Memory B cell (primary cell): ENCODE measurements around the gene ZWILCH.

Experiments used
- ATAC-seq: fragments of 150-1000 bp; cut with Tn5 transposase; 2 replicates; pipeline ENCODE4 v1.10.0; 2021; ENCODE audit warnings: low read depth, mild to moderate bottlenecking, moderate library complexity
- DNase-seq, 2 donors: peaks; one replicate each; pipeline ENCODE4 v3.0.0; 2022; ENCODE audit warnings: low spot score in 2 of 2
- H3K27ac Mint-ChIP-seq: one replicate; pipeline ENCODE4 v1.8.0; 2022; ENCODE audit warnings: mild to moderate bottlenecking, moderate library complexity, mixed read lengths
- H3K27me3 Mint-ChIP-seq: one replicate; pipeline ENCODE4 v1.8.0; 2022; ENCODE audit warnings: mixed read lengths
- H3K36me3 Mint-ChIP-seq: one replicate; pipeline ENCODE4 v1.8.0; 2022; ENCODE audit warnings: mild to moderate bottlenecking, mixed read lengths
- H3K4me1 Mint-ChIP-seq: one replicate; pipeline ENCODE4 v1.8.0; 2022; ENCODE audit warnings: mixed read lengths
- H3K4me3 Mint-ChIP-seq: one replicate; pipeline ENCODE4 v1.8.0; 2022; ENCODE audit warnings: mild to moderate bottlenecking, moderate library complexity, mixed read lengths
- H3K9me3 Mint-ChIP-seq: one replicate; pipeline ENCODE4 v1.8.0; 2022; ENCODE audit warnings: mixed read lengths

Gene ZWILCH

GRCh38 chr15:66477011-66477410, 28.1 kb upstream of the ZWILCH start:
- DNase-seq: no peak
- H3K27me3 Mint-ChIP-seq: no peaks in the 10 kb centered on the region
- peak overlapping the region; percentile 25 for H3K27ac Mint-ChIP-seq
- no peak for ATAC-seq
- no peak overlapping the region for H3K4me3 Mint-ChIP-seq
- peaks cover 13% of the 10 kb centered on the region for H3K4me1 Mint-ChIP-seq
- H3K36me3 Mint-ChIP-seq: peaks cover 13% of the 10 kb centered on the region
- H3K9me3 Mint-ChIP-seq: no peaks in the 10 kb centered on the region

DNA sequence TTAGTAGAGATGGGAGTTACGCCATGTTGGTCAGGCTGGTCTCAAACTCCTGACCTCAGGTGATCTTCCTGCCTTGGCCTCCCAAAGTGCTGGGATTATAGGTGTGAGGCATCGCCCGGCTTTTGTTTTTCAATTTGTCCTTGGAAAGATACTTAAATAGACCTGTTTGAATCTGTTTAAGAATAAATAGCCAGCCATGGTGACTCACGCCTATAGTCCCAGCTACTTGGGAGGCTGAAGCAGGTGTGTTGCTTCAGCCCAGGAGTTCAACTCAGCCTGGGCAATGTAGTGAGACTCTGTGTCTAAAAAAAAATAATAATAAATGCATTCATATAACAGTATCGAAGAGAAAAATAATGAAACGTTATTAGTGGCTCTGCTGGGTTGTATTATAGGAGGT, 24.9 kb upstream of the ZWILCH start:
- no peak overlapping the region for H3K27ac Mint-ChIP-seq
- ATAC-seq (no peak), DNase-seq (no peak)
- peaks cover 7% of the 10 kb centered on the region for H3K4me1 Mint-ChIP-seq
- H3K4me3 Mint-ChIP-seq: no peak overlapping the region
- H3K36me3 Mint-ChIP-seq: peaks cover 28% of the 10 kb centered on the region
- H3K9me3 Mint-ChIP-seq: no peaks in the 10 kb centered on the region
- no peaks in the 10 kb centered on the region for H3K27me3 Mint-ChIP-seq

DNA sequence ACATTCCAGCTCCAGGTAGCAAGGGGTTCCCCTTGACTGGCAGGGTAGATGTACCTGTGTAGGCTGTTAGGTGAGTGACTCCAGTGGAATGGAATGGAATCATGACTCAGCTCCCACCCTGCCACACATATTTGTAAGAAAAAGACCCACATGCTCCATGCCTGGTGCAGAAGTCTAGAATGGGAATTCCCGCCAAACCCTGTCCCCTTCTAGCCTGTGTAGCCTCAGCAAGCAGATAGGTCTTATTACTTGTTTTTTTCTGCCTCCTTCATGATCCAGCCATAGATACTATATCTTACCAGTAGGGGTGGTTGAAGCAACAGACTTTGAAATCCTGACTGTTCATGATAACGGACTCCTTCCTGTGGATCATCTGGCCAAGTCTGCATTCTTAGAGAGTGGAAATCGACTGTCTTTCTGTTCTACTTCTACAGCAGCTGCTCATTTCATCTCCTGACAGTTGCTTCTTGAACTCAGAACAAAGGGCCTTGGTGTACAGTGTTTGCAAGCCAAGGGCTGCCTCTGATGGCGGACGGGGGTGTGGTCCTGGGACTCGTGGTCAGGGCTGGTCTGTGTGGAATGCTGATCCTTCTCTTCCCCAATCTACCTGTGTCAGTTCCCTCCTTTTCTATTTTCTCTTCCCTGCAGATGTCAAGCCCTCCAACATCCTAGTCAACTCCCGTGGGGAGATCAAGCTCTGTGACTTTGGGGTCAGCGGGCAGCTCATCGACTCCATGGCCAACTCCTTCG, 23.8 kb upstream of the ZWILCH start:
- Mint-ChIP-seq H3K27me3 (no peaks in the 10 kb centered on the region), H3K36me3 (peaks cover 27% of the 10 kb centered on the region), H3K27ac (peak overlapping the region; percentile 36), H3K4me1 (peaks cover 6% of the 10 kb centered on the region), H3K4me3 (no peak overlapping the region), H3K9me3 (no peaks in the 10 kb centered on the region)
- DNase-seq (no peak), ATAC-seq (no peak)

- Mint-ChIP-seq H3K27me3 (no peaks in the 10 kb centered on the region), H3K9me3 (no peaks in the 10 kb centered on the region), H3K4me3 (no peak overlapping the region), H3K36me3 (peaks cover 29% of the 10 kb centered on the region), H3K27ac (peak overlapping the region; percentile 12), H3K4me1 (peaks cover 4% of the 10 kb centered on the region)
- ATAC-seq (no peak), DNase-seq (no peak)
These were observed 22.6 kb upstream of the ZWILCH start for GRCh38 chr15:66482539-66482938.

- H3K36me3 Mint-ChIP-seq: peaks cover 29% of the 10 kb centered on the region
- DNase-seq (no peak), ATAC-seq (no peak)
- no peaks in the 10 kb centered on the region for H3K9me3 Mint-ChIP-seq
- no peaks in the 10 kb centered on the region for H3K27me3 Mint-ChIP-seq
- peak overlapping the region; percentile 12 for H3K27ac Mint-ChIP-seq
- no peak overlapping the region for H3K4me3 Mint-ChIP-seq
- peaks cover 4% of the 10 kb centered on the region for H3K4me1 Mint-ChIP-seq
These were observed 22.0 kb upstream of the ZWILCH start for GRCh38 chr15:66483131-66483566.

DNA sequence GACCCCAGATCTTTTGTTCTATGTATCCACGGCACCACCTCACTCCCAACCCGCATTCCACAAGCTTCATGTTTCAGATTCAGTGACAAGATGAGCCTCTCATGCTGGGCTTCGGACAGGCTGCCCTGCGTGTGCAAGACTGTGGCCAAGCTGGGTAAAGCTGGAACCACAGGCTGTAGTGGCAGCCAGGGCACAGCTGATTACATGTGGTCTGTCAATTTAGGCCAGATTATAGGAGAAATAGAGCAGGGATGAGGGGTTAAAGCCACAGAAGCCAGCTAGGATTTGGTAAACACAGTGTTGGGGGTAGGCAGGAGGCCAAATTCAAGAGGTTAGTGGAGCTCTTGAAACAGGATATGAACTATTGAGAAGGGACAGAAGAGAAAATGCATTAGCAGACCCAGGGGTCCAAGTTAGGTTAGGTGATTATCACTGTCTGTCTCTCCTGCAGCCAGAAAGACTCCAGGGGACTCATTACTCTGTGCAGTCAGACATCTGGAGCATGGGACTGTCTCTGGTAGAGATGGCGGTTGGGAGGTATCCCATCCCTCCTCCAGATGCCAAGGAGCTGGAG, 20.5 kb upstream of the ZWILCH start:
- Mint-ChIP-seq H3K4me3 (no peak overlapping the region), H3K9me3 (no peaks in the 10 kb centered on the region), H3K27me3 (no peaks in the 10 kb centered on the region), H3K27ac (no peak overlapping the region), H3K4me1 (no peaks in the 10 kb centered on the region), H3K36me3 (peaks cover 28% of the 10 kb centered on the region)
- DNase-seq (no peak), ATAC-seq (no peak)

DNA sequence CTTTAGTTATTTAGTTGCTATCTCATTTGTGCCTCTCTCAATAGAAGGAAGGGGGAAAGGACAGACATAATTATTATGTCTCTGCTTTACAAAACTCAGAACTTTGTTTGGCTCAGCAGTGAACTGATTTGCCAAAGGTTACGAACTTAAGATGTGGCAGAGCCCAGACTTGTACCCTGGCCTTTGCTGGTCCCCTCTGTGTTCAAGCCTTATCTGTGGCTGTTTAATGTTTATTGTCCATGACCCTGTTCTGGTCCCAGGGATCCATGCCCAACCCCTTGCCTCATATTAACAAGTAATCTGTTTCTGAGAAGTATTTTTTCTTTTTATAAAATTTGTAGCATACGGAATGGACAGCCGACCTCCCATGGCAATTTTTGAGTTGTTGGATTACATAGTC, 18.2 kb upstream of the ZWILCH start:
- H3K4me1 Mint-ChIP-seq: no peaks in the 10 kb centered on the region
- peaks cover 21% of the 10 kb centered on the region for H3K36me3 Mint-ChIP-seq
- DNase-seq (no peak), ATAC-seq (no peak)
- no peak overlapping the region for H3K4me3 Mint-ChIP-seq
- H3K27me3 Mint-ChIP-seq: no peaks in the 10 kb centered on the region
- H3K27ac Mint-ChIP-seq: peak overlapping the region; percentile 63
- H3K9me3 Mint-ChIP-seq: no peaks in the 10 kb centered on the region

DNA sequence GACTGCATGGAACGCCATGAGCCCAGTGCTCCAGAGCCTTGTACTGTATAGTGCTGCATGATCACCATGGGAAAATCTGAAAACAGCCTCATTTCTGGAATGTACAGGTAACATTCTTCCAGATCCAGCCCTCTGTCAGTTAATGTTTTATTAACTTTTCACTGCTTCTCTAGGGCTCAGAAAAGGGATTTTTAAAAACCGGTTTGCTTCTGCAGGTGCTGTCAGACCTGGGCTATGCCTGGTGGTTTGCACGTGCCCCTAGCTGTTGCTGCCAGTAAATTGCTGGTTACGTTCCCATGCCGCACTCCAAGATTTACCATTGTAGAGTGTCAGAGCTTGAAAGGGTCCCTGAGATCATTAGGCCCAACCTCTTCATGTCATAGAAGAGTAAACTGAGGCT, 16.6 kb upstream of the ZWILCH start:
- Mint-ChIP-seq H3K27ac (no peak overlapping the region), H3K4me3 (no peak overlapping the region), H3K36me3 (peaks cover 15% of the 10 kb centered on the region), H3K9me3 (no peaks in the 10 kb centered on the region), H3K27me3 (no peaks in the 10 kb centered on the region), H3K4me1 (no peaks in the 10 kb centered on the region)
- DNase-seq: no peak
- ATAC-seq: no peak

GRCh38 chr15:66489179-66489791, 15.8 kb upstream of the ZWILCH start:
- Mint-ChIP-seq H3K27ac (no peak overlapping the region), H3K4me1 (peaks cover 1% of the 10 kb centered on the region), H3K36me3 (peaks cover 17% of the 10 kb centered on the region)

DNA sequence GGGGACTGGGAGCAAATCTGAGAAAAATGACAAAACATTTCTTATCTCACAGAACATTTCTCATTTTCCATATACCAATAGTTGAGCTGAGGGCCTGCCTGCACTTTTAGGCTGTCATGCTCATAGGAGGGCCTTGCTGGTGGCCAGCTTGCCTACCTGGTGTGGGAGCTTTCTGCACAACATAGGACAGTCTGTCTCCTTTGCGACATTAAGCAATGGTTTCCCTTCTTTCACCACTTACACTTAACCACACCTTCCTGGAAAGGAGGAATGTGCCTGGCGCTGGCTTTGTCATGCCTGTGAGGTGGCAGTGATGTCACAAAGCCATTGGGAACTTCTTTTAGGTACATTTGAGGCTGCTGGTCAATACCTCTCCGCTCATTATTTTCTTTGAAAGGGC, 13.3 kb upstream of the ZWILCH start:
- Mint-ChIP-seq H3K27me3 (no peaks in the 10 kb centered on the region), H3K9me3 (no peaks in the 10 kb centered on the region), H3K36me3 (peaks cover 13% of the 10 kb centered on the region), H3K4me1 (peaks cover 10% of the 10 kb centered on the region), H3K4me3 (no peak overlapping the region), H3K27ac (no peak overlapping the region)
- ATAC-seq (no peak), DNase-seq (no peak)

More at GRCh38 chr15:66489179-66489791, 15.8 kb upstream of the ZWILCH start:
- no peak overlapping the region for H3K4me3 Mint-ChIP-seq
- H3K9me3 Mint-ChIP-seq: no peaks in the 10 kb centered on the region
- ATAC-seq: no peak
- no peaks in the 10 kb centered on the region for H3K27me3 Mint-ChIP-seq
- DNase-seq: no peak

DNA sequence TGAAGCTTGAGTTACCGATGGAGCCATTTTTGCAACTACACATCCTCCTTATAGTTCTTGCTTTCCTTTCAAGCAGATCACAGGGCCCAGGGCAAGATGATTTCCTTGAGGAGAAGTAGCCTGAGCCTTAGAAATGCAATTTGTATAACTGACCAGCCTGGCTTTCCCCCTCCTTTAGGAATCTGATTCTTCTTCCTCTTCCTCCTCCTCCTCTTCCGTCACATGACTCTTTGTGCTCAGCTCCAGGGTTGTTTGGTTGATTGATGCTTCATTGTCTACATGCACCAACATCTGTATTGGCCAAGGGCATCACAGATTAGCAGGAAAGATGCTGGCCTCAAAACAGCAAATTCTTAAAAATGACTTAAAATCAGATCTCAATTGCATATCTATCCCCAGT, 10.9 kb upstream of the ZWILCH start:
- no peaks in the 10 kb centered on the region for H3K9me3 Mint-ChIP-seq
- H3K36me3 Mint-ChIP-seq: peaks cover 15% of the 10 kb centered on the region
- no peak for DNase-seq
- H3K27me3 Mint-ChIP-seq: no peaks in the 10 kb centered on the region
- peaks cover 14% of the 10 kb centered on the region for H3K4me1 Mint-ChIP-seq
- peak overlapping the region; percentile 21 for H3K27ac Mint-ChIP-seq
- H3K4me3 Mint-ChIP-seq: no peak overlapping the region
- no peak for ATAC-seq

DNA sequence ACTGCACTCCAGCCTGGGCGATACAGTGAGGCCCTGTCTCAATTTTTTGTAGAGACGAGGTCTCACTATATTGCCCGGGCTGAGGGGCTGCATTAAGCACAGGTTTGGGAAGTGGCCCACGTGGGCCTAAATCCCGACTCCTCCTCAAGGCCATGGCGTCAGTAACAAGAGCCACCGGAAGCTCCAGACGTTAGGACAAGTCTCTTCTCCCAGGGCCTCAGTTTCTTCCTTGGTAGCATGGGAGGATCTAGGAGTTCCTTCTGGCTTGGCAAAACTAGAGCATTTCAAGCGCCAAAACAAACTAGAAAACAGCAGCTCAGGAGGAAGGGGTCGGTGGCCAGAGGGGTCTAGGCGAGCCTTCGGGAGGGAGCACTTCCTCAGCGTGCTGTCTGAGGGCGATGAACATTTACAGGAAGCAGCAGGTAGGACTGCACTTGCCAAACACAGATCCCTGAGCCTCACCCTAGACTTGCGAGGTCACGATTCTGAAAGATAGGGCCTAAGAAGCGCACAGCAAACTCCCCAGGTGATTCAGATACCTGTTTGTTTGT, 8.1 kb upstream of the ZWILCH start:
- Mint-ChIP-seq H3K27me3 (no peaks in the 10 kb centered on the region), H3K4me3 (peak overlapping the region; percentile 98), H3K4me1 (peaks cover 17% of the 10 kb centered on the region), H3K36me3 (peaks cover 22% of the 10 kb centered on the region), H3K27ac (peak overlapping the region; percentile 98), H3K9me3 (no peaks in the 10 kb centered on the region)
- DNase-seq: no peak
- peak; percentile 28 for ATAC-seq

- Mint-ChIP-seq H3K27me3 (no peaks in the 10 kb centered on the region), H3K4me1 (peaks cover 17% of the 10 kb centered on the region), H3K36me3 (peaks cover 19% of the 10 kb centered on the region), H3K27ac (peak within 1 kb of the TSS; percentile 98), H3K4me3 (peak within 1 kb of the TSS; percentile 98), H3K9me3 (no peaks in the 10 kb centered on the region)
- ATAC-seq: peak; percentile 92
- DNase-seq: peak; percentile 96 to 99
These were observed 7.3 kb upstream of the ZWILCH start, which contains the start of gene SNAPC5 for GRCh38 chr15:66497502-66498455. SNAPC5 (minus strand) TSS chr15:66497762; CDS start chr15:66497731, 31 bp downstream.
